HEK293 (cell line): ENCODE measurements around the gene CRACDL.

Experiments
- CTCF ChIA-PET: fragments of 350-600 bp; formaldehyde crosslinking; extraction: SDS; loops from one replicate; lab custom pipeline; 2021; ENCODE audit warnings: antibody characterized with exemption; lab: Yijun Ruan, JAX
- POLR2A ChIA-PET: fragments of 300-600 bp; formaldehyde crosslinking; extraction: SDS; loops from one replicate; lab custom pipeline; 2020; ENCODE audit warnings: antibody characterized with exemption, inconsistent platforms; lab: Yijun Ruan, JAX
- H3K27ac ChIP-seq: fragments of 200-500 bp; sonication (Bioruptor generic); 2 replicates; pipeline ENCODE4 v1.5.1; 2014; ENCODE audit warnings: low read depth, low read length, control low read depth, inconsistent platforms; ENCODE audit errors: extremely low read depth
- H3K36me3 ChIP-seq, 2 experiments: fragments of 200-500 bp in 1 of 2; sonication (Bioruptor generic) in 1 of 2; 1 replicate in 1 of 2; 2 replicates in 1 of 2; pipeline ENCODE4 v1.5.1; 2014 to 2017; ENCODE audit warnings: inconsistent platforms in 2 of 2, low read length in 2 of 2; ENCODE audit not compliant: control insufficient read depth in 2 of 2, insufficient read depth in 1 of 2
- H3K4me1 ChIP-seq: fragments of 200-500 bp; sonication (Bioruptor generic); 2 replicates; pipeline ENCODE4 v1.5.1; 2014; ENCODE audit warnings: mild to moderate bottlenecking, low read length, inconsistent platforms; ENCODE audit not compliant: control insufficient read depth, insufficient read depth
- H3K4me3 ChIP-seq: 2 replicates; pipeline ENCODE4 v1.5.1; 2011; ENCODE audit warnings: low read depth, mild to moderate bottlenecking, control low read depth, low read length, moderate library complexity
- H3K9me3 ChIP-seq: fragments of 200-500 bp; sonication (Bioruptor generic); 2 replicates; pipeline ENCODE4 v1.5.1; 2014; ENCODE audit warnings: low read depth, low read length, inconsistent platforms; ENCODE audit not compliant: control insufficient read depth, insufficient read depth
- EGR2 ChIP-seq: fragments of 450-650 bp; formaldehyde crosslinking; IDR thresholded peaks from 2 replicates; pipeline ENCODE4 v1.5.1; 2016; ENCODE audit warnings: low read depth, missing biosample characterization, missing genetic modification characterization
- FEZF1 ChIP-seq: fragments of 450-650 bp; formaldehyde crosslinking; IDR thresholded peaks from 2 replicates; pipeline ENCODE4 v1.5.1; 2016; ENCODE audit warnings: missing biosample characterization, missing genetic modification characterization
- GLIS1 ChIP-seq: fragments of 450-650 bp; formaldehyde crosslinking; IDR thresholded peaks from 2 replicates; pipeline ENCODE4 v1.5.1; 2016; ENCODE audit warnings: missing biosample characterization, missing genetic modification characterization
- SCRT2 ChIP-seq: fragments of 450-650 bp; formaldehyde crosslinking; IDR thresholded peaks from 2 replicates; pipeline ENCODE4 v1.5.1; 2016; ENCODE audit warnings: missing biosample characterization, missing genetic modification characterization
- ZFHX2 ChIP-seq: fragments of 450-650 bp; formaldehyde crosslinking; conservative IDR thresholded peaks from 2 replicates; pipeline ENCODE4 v1.5.1; 2016; ENCODE audit warnings: missing biosample characterization, missing genetic modification characterization
- ZNF155 ChIP-seq: fragments of 450-650 bp; formaldehyde crosslinking; IDR thresholded peaks from 2 replicates; pipeline ENCODE4 v1.5.1; 2016; ENCODE audit warnings: missing biosample characterization, missing genetic modification characterization
- ZNF404 ChIP-seq: fragments of 450-650 bp; formaldehyde crosslinking; IDR thresholded peaks from 2 replicates; pipeline ENCODE4 v1.5.1; 2017; ENCODE audit warnings: missing biosample characterization, missing genetic modification characterization
- ZNF521 ChIP-seq: fragments of 450-650 bp; formaldehyde crosslinking; IDR thresholded peaks from 2 replicates; pipeline ENCODE4 v1.5.1; 2017; ENCODE audit warnings: missing biosample characterization, mild to moderate bottlenecking, missing genetic modification characterization
- ZNF549 ChIP-seq: fragments of 450-650 bp; IDR thresholded peaks from 2 replicates; pipeline ENCODE4 v1.5.1; 2018; ENCODE audit warnings: missing biosample characterization, missing genetic modification characterization, mild to moderate bottlenecking, inconsistent platforms, moderate library complexity
- ZNF555 ChIP-seq: fragments of 450-650 bp; formaldehyde crosslinking; conservative IDR thresholded peaks from 2 replicates; pipeline ENCODE4 v1.5.1; 2017; ENCODE audit warnings: missing biosample characterization, mild to moderate bottlenecking, missing genetic modification characterization, inconsistent platforms
- ZNF777 ChIP-seq: fragments of 450-650 bp; formaldehyde crosslinking; IDR thresholded peaks from 2 replicates; pipeline ENCODE4 v1.5.1; 2017; ENCODE audit warnings: missing biosample characterization, missing genetic modification characterization, borderline replicate concordance
- ZNF792 ChIP-seq: fragments of 450-650 bp; formaldehyde crosslinking; IDR thresholded peaks from 2 replicates; pipeline ENCODE4 v1.5.1; 2016; ENCODE audit warnings: missing biosample characterization, missing genetic modification characterization
- TF ChIP-seq, protein P1 (sequence below): fragments of 450-650 bp; formaldehyde crosslinking; IDR thresholded peaks from 2 replicates; pipeline ENCODE4 v1.5.1; 2017; ENCODE audit warnings: missing biosample characterization, mild to moderate bottlenecking, missing genetic modification characterization, moderate library complexity
- TF ChIP-seq, protein P2 (sequence below): fragments of 450-650 bp; formaldehyde crosslinking; IDR thresholded peaks from 2 replicates; pipeline ENCODE4 v1.5.1; 2016; ENCODE audit warnings: missing biosample characterization, missing genetic modification characterization, low read depth
- TF ChIP-seq, protein P3 (sequence below): fragments of 450-650 bp; formaldehyde crosslinking; IDR thresholded peaks from 2 replicates; pipeline ENCODE4 v1.5.1; 2016; ENCODE audit warnings: missing biosample characterization, missing genetic modification characterization
- TF ChIP-seq, protein P4 (sequence below): fragments of 450-650 bp; formaldehyde crosslinking; IDR thresholded peaks from 2 replicates; pipeline ENCODE4 v1.5.1; 2017; ENCODE audit warnings: missing biosample characterization, missing genetic modification characterization
- TF ChIP-seq, protein P5 (sequence below): fragments of 450-650 bp; formaldehyde crosslinking; IDR thresholded peaks from 2 replicates; pipeline ENCODE4 v1.5.1; 2016; ENCODE audit warnings: missing biosample characterization, missing genetic modification characterization
- TF ChIP-seq, protein P6 (sequence below): fragments of 450-650 bp; formaldehyde crosslinking; IDR thresholded peaks from 2 replicates; pipeline ENCODE4 v1.5.1; 2016; ENCODE audit warnings: missing biosample characterization, missing genetic modification characterization
- TF ChIP-seq, protein P7 (sequence below): fragments of 450-650 bp; formaldehyde crosslinking; IDR thresholded peaks from 2 replicates; pipeline ENCODE4 v1.5.1; 2016; ENCODE audit warnings: missing biosample characterization, missing genetic modification characterization

The CRACDL gene

DNA sequence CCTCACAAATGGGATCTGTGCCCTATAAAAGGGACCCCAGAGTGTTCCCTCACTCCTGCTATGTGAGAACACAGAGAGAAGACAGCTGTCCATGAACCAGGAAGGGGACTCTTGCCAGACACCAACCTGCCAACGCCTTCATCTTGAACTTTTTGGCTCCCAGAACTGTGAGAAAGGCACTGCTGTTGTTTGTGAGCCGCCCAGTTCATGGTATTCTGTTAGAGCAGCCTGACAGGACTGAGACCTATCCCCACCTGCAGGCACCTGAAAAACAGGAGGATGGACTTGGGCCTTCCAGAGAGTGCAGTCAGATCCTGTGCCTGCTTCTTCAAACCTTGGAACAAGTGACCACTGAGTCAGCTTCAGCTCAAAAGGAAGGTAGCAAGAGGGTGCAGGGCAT, 51.4 kb downstream of the CRACDL start:
- CTCF ChIA-PET: no interaction called here
- Histone ChIP-seq H3K4me1 (no peaks in the 10 kb centered on the region), H3K27ac (no peak overlapping the region), H3K9me3 (no peaks in the 10 kb centered on the region), H3K36me3 (no peaks in the 10 kb centered on the region), H3K4me3 (no peak overlapping the region)
- 0 out of 2 replicates have a peak, but pooled peaks have one; percentile 4 for TF ChIP-seq ZNF549 (tag by site-specific recombination)
- TF ChIP-seq, protein P1, sequence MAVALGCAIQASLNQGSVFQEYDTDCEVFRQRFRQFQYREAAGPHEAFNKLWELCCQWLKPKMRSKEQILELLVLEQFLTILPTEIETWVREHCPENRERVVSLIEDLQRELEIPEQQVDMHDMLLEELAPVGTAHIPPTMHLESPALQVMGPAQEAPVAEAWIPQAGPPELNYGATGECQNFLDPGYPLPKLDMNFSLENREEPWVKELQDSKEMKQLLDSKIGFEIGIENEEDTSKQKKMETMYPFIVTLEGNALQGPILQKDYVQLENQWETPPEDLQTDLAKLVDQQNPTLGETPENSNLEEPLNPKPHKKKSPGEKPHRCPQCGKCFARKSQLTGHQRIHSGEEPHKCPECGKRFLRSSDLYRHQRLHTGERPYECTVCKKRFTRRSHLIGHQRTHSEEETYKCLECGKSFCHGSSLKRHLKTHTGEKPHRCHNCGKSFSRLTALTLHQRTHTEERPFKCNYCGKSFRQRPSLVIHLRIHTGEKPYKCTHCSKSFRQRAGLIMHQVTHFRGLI (tag by site-specific recombination): no peak
- TF ChIP-seq, all 188 proteins: peak for 1
- POLR2A ChIA-PET: no interaction called here

DNA sequence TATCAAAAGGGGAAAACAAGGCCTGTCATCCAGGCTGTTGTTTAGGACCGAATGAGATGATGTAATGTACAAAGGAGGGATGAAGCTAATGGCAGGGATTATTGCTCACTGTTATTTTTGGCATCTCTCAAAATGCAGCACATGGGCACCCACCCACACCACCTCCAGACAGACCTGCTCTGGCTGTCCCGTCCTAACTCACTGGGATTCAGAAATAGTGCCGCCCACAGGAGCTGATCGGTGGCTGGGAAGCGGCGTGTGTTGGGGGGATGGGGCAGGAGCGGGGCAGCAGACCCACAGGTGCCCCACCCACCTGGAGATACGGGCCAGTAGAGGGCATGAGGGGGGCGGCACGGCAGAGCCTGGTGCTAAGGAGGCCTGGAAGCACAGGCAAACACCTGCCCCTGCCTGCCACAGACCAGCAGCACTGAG, 52.2 kb downstream of the CRACDL start:
- H3K27ac ChIP-seq: no peak overlapping the region
- TF ChIP-seq ZFHX2 (tag by site-specific recombination) (peak; percentile 98), EGR2 (tag by site-specific recombination) (peak; percentile 98), ZNF777 (tag by site-specific recombination) (no peak), ZNF555 (tag by site-specific recombination) (no peak)
- TF ChIP-seq, protein P2, sequence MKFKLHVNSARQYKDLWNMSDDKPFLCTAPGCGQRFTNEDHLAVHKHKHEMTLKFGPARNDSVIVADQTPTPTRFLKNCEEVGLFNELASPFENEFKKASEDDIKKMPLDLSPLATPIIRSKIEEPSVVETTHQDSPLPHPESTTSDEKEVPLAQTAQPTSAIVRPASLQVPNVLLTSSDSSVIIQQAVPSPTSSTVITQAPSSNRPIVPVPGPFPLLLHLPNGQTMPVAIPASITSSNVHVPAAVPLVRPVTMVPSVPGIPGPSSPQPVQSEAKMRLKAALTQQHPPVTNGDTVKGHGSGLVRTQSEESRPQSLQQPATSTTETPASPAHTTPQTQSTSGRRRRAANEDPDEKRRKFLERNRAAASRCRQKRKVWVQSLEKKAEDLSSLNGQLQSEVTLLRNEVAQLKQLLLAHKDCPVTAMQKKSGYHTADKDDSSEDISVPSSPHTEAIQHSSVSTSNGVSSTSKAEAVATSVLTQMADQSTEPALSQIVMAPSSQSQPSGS: peak; percentile 28; the same call in 1 of the 2 replicates
- TF ChIP-seq, protein P3, sequence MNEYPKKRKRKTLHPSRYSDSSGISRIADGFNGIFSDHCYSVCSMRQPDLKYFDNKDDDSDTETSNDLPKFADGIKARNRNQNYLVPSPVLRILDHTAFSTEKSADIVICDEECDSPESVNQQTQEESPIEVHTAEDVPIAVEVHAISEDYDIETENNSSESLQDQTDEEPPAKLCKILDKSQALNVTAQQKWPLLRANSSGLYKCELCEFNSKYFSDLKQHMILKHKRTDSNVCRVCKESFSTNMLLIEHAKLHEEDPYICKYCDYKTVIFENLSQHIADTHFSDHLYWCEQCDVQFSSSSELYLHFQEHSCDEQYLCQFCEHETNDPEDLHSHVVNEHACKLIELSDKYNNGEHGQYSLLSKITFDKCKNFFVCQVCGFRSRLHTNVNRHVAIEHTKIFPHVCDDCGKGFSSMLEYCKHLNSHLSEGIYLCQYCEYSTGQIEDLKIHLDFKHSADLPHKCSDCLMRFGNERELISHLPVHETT: no peak
- TF ChIP-seq, protein P4, sequence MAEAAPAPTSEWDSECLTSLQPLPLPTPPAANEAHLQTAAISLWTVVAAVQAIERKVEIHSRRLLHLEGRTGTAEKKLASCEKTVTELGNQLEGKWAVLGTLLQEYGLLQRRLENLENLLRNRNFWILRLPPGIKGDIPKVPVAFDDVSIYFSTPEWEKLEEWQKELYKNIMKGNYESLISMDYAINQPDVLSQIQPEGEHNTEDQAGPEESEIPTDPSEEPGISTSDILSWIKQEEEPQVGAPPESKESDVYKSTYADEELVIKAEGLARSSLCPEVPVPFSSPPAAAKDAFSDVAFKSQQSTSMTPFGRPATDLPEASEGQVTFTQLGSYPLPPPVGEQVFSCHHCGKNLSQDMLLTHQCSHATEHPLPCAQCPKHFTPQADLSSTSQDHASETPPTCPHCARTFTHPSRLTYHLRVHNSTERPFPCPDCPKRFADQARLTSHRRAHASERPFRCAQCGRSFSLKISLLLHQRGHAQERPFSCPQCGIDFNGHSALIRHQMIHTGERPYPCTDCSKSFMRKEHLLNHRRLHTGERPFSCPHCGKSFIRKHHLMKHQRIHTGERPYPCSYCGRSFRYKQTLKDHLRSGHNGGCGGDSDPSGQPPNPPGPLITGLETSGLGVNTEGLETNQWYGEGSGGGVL (tag by site-specific recombination): no peak
- TF ChIP-seq, protein P5, sequence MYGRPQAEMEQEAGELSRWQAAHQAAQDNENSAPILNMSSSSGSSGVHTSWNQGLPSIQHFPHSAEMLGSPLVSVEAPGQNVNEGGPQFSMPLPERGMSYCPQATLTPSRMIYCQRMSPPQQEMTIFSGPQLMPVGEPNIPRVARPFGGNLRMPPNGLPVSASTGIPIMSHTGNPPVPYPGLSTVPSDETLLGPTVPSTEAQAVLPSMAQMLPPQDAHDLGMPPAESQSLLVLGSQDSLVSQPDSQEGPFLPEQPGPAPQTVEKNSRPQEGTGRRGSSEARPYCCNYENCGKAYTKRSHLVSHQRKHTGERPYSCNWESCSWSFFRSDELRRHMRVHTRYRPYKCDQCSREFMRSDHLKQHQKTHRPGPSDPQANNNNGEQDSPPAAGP: peak; percentile 37; the same call in 1 of the 2 replicates
- no peak overlapping the region for H3K4me3 ChIP-seq
- no peaks in the 10 kb centered on the region for H3K36me3 ChIP-seq
- POLR2A ChIA-PET: no interaction called here
- CTCF ChIA-PET: interaction anchor here (0.7 kb wide), 1 partner anchor 46 kb away, joined by 5 read pairs; no protein-coding TSS in a partner anchor
- H3K4me1 ChIP-seq: no peaks in the 10 kb centered on the region
- H3K9me3 ChIP-seq: no peaks in the 10 kb centered on the region

DNA sequence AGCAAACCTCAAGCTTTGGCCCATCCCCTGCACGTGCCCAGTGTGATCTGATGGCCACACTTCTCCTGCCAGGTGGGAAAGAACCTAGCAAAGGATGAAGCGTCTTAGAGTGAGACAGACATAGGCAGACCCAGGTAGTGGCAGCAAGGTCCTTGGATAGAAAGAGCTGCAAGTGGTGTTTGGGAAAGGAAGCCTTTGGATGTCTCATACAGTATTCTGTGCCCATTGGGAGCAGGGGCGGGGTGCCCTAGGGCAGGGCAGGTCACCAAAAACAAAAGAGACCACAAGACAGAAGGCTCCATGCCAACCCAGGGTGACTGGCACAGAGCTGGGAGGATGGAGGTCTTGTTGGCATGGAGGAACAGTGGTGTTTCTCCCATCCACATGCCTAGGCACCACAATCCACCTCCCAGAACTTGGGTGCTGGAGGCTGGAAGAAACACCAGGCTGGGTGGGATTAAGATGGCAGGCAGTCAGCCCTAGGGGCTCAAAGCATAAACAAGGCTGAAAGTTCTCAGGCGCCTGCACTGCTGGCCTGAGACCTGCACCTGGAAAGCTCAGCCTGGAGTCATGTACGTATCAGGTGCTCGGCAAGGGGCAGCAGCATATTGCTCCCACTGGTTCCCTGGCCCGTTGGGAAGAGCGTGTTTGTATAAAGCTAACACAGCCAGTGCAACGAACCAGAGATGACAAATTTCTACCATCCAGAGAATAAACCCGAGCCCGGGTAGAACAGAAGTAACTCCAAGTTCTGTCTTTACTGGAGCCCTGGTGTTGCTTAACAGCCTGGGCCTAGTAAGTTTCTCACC, 52.9 kb downstream of the CRACDL start:
- POLR2A ChIA-PET: no interaction called here
- CTCF ChIA-PET: interaction anchor here (0.6 to 1.0 kb wide), 3 partner anchors 46 to 183 kb away, joined by 3 to 5 read pairs (median 3); no protein-coding TSS in a partner anchor
- no peaks in the 10 kb centered on the region for H3K9me3 ChIP-seq
- H3K4me1 ChIP-seq: no peaks in the 10 kb centered on the region
- H3K36me3 ChIP-seq: no peaks in the 10 kb centered on the region
- H3K4me3 ChIP-seq: no peak overlapping the region
- H3K27ac ChIP-seq: no peak overlapping the region
- TF ChIP-seq, protein P6, sequence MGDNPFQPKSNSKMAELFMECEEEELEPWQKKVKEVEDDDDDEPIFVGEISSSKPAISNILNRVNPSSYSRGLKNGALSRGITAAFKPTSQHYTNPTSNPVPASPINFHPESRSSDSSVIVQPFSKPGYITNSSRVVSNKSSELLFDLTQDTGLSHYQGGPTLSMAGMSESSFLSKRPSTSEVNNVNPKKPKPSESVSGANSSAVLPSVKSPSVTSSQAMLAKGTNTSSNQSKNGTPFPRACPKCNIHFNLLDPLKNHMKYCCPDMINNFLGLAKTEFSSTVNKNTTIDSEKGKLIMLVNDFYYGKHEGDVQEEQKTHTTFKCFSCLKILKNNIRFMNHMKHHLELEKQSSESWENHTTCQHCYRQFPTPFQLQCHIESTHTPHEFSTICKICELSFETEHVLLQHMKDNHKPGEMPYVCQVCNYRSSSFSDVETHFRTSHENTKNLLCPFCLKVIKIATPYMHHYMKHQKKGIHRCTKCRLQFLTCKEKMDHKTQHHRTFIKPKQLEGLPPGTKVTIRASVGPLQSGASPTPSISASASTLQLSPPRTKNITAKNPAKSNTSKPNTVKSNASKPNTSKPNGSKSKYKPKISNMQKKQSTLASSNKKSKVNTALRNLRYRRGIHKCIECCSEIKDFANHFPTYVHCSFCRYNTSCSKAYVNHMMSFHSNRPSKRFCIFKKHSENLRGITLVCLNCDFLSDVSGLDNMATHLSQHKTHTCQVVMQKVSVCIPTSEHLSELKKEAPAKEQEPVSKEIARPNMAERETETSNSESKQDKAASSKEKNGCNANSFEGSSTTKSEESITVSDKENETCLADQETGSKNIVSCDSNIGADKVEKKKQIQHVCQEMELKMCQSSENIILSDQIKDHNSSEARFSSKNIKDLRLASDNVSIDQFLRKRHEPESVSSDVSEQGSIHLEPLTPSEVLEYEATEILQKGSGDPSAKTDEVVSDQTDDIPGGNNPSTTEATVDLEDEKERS (tag by site-specific recombination): no peak
- TF ChIP-seq ZNF792 (no peak), ZNF404 (tag by site-specific recombination) (no peak), SCRT2 (no peak), ZNF155 (no peak), ZNF521 (tag by site-specific recombination) (no peak), GLIS1 (tag by site-specific recombination) (no peak), FEZF1 (tag by site-specific recombination) (no peak)
- TF ChIP-seq, protein P7, sequence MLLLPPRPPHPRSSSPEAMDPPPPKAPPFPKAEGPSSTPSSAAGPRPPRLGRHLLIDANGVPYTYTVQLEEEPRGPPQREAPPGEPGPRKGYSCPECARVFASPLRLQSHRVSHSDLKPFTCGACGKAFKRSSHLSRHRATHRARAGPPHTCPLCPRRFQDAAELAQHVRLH (tag by site-specific recombination): no peak
